GM12872 (cell line): ENCODE results near the gene SV2B.

Experiments
- CTCF ChIP-seq: IDR thresholded peaks from 3 replicates; pipeline ENCODE4 v1.5.1; 2011; ENCODE audit warnings: low read depth, mild to moderate bottlenecking, low read length, moderate library complexity; ENCODE audit not compliant: insufficient read depth

Gene SV2B

GRCh38 chr15:91183596-91183995 lies 83.5 kb downstream of the SV2B start:
- no peak for TF ChIP-seq CTCF

GRCh38 chr15:91184441-91184840 lies 84.4 kb downstream of the SV2B start:
- TF ChIP-seq CTCF, result no peak

GRCh38 chr15:91186904-91187656 lies 87.0 kb downstream of the SV2B start:
- no peak for TF ChIP-seq CTCF

- TF ChIP-seq CTCF, result no peak
Measured at GRCh38 chr15:91192285-91192684, 92.2 kb downstream of the SV2B start.

- no peak for TF ChIP-seq CTCF
Measured at GRCh38 chr15:91192690-91193377, 92.8 kb downstream of the SV2B start.

- no peak for TF ChIP-seq CTCF
Measured at GRCh38 chr15:91193378-91193720, 93.3 kb downstream of the SV2B start.

- no peak for TF ChIP-seq CTCF
Measured at GRCh38 chr15:91196127-91196526, 96.1 kb downstream of the SV2B start.
